SU-DHL-6 (cell line): ENCODE measurements around the gene DLG2.

Source experiments
- H2AFZ ChIP-seq: fragments of 200-600 bp; sonication (generic); 2 replicates; pipeline ENCODE4 v1.6.1; 2014; ENCODE audit warnings: low read depth, mild to moderate bottlenecking, moderate library complexity, mixed read lengths, antibody characterized with exemption, low read length; ENCODE audit not compliant: severe bottlenecking
- H3F3A ChIP-seq: fragments of 200-600 bp; shearing (Covaris generic); 2 replicates; pipeline ENCODE4 v1.6.0; 2016; ENCODE audit warnings: antibody characterized with exemption, mild to moderate bottlenecking; ENCODE audit not compliant: insufficient read depth
- H3K27ac ChIP-seq: fragments of 200-600 bp; sonication (generic); 2 replicates; pipeline ENCODE4 v1.5.1; 2016; ENCODE audit warnings: low read depth, mild to moderate bottlenecking, low read length, moderate library complexity, mixed read lengths
- H3K27me3 ChIP-seq: fragments of 200-600 bp; sonication (generic), shearing (Covaris generic); 2 replicates; pipeline ENCODE4 v1.6.0; 2014; ENCODE audit warnings: mild to moderate bottlenecking, low read length
- H3K36me3 ChIP-seq: fragments of 200-600 bp; sonication (generic); 2 replicates; pipeline ENCODE4 v1.6.1; 2014; ENCODE audit warnings: mild to moderate bottlenecking, low read length, mixed read lengths
- H3K4me2 ChIP-seq: fragments of 300-600, 200-600 bp; shearing (Covaris generic), sonication (generic); 2 replicates; pipeline ENCODE4 v1.6.0; 2014; ENCODE audit warnings: low read length, low read depth, mild to moderate bottlenecking; ENCODE audit not compliant: poor library complexity, severe bottlenecking
- H3K4me3 ChIP-seq: fragments of 200-600 bp; sonication (generic); 2 replicates; pipeline ENCODE4 v1.5.1; 2014; ENCODE audit warnings: antibody characterized with exemption, low read length, mild to moderate bottlenecking, mixed read lengths; ENCODE audit not compliant: insufficient read depth, poor library complexity, severe bottlenecking
- H3K79me2 ChIP-seq: fragments of 200-600 bp; sonication (generic); 2 replicates; pipeline ENCODE4 v1.6.1; 2014; ENCODE audit warnings: mild to moderate bottlenecking, low read length, moderate library complexity; ENCODE audit not compliant: insufficient read depth
- H3K9ac ChIP-seq: fragments of 200-600 bp; sonication (generic); 2 replicates; pipeline ENCODE4 v1.7.0; 2014; ENCODE audit warnings: mild to moderate bottlenecking, low read length
- H3K9me2 ChIP-seq: fragments of 200-600 bp; sonication (generic); replicated peaks from 2 replicates; pipeline ENCODE4 v1.6.1; 2014; ENCODE audit warnings: low read length; ENCODE audit not compliant: insufficient read depth
- H3K9me3 ChIP-seq: fragments of 200-600 bp; sonication (generic); 2 replicates; pipeline ENCODE4 v1.6.1; 2014; ENCODE audit warnings: low read length, mixed read lengths; ENCODE audit not compliant: insufficient read depth
- H4K20me1 ChIP-seq: fragments of 200-600 bp; sonication (generic); 2 replicates; pipeline ENCODE4 v1.6.1; 2014; ENCODE audit warnings: low read depth, mild to moderate bottlenecking, antibody characterized with exemption, low read length, moderate library complexity, mixed read lengths
- EZH2phosphoT487 ChIP-seq: fragments of 200-600 bp; sonication (generic), shearing (Covaris generic); conservative IDR thresholded peaks from 2 replicates; pipeline ENCODE4 v1.6.1; 2018; ENCODE audit warnings: mild to moderate bottlenecking, antibody characterized with exemption, low read length, moderate library complexity, mixed read lengths
- TF ChIP-seq, protein P1 (sequence below): fragments of 200-600 bp; sonication (generic); IDR thresholded peaks from one replicate; pipeline ENCODE4 v1.5.1; 2017; ENCODE audit warnings: antibody characterized with exemption, mild to moderate bottlenecking, low read length, moderate library complexity; ENCODE audit not compliant: insufficient read depth, poor library complexity, severe bottlenecking

The DLG2 gene

GRCh38 chr11:83909579-83910534 is 1717.3 kb downstream of the DLG2 start:
- Histone ChIP-seq H3K79me2 (no peaks in the 10 kb centered on the region), H3K9ac (no peak overlapping the region), H3K4me3 (no peak overlapping the region), H3K27me3 (no peaks in the 10 kb centered on the region), H3K27ac (no peak overlapping the region), H3K36me3 (no peaks in the 10 kb centered on the region), H4K20me1 (no peaks in the 10 kb centered on the region), H3K9me3 (no peaks in the 10 kb centered on the region), H3K9me2 (no peaks in the 10 kb centered on the region), H3F3A (no peaks in the 10 kb centered on the region), H2AFZ (no peak overlapping the region), H3K4me2 (no peak overlapping the region)
- TF ChIP-seq, protein P1, sequence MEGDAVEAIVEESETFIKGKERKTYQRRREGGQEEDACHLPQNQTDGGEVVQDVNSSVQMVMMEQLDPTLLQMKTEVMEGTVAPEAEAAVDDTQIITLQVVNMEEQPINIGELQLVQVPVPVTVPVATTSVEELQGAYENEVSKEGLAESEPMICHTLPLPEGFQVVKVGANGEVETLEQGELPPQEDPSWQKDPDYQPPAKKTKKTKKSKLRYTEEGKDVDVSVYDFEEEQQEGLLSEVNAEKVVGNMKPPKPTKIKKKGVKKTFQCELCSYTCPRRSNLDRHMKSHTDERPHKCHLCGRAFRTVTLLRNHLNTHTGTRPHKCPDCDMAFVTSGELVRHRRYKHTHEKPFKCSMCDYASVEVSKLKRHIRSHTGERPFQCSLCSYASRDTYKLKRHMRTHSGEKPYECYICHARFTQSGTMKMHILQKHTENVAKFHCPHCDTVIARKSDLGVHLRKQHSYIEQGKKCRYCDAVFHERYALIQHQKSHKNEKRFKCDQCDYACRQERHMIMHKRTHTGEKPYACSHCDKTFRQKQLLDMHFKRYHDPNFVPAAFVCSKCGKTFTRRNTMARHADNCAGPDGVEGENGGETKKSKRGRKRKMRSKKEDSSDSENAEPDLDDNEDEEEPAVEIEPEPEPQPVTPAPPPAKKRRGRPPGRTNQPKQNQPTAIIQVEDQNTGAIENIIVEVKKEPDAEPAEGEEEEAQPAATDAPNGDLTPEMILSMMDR: no peak
- no peak for TF ChIP-seq EZH2phosphoT487

GRCh38 chr11:83908298-83908856 is 1718.8 kb downstream of the DLG2 start:
- Histone ChIP-seq H3K9ac (no peak overlapping the region), H3K9me2 (no peaks in the 10 kb centered on the region), H3K27me3 (no peaks in the 10 kb centered on the region), H3K27ac (no peak overlapping the region), H3K4me3 (no peak overlapping the region), H3K4me2 (no peak overlapping the region), H3F3A (no peaks in the 10 kb centered on the region), H2AFZ (no peak overlapping the region), H3K9me3 (no peaks in the 10 kb centered on the region), H3K36me3 (no peaks in the 10 kb centered on the region), H3K79me2 (no peaks in the 10 kb centered on the region), H4K20me1 (no peaks in the 10 kb centered on the region)
- TF ChIP-seq EZH2phosphoT487: no peak
- TF ChIP-seq, protein P1: no peak

DNA sequence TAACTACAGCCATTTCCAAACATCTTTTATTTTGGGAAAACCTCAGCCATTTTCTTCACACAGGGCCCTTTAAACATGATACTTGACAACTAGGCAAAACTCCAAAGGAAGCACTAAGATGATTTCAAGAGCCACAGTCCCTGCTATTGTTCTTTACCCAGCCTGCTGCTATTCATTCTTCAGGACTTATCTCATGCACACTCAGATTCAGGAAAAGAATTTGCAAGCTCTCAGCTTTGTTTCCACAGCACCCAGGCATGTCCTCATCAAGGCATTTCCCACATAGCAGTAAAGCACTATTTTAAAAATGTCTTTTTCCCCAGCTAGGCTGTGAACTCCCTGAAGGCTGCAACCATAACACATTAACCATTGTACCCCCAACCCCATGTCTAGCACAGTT is 1731.6 kb downstream of the DLG2 start:
- H3K79me2 ChIP-seq: no peaks in the 10 kb centered on the region
- H3K9me3 ChIP-seq: no peaks in the 10 kb centered on the region
- H3K27me3 ChIP-seq: no peaks in the 10 kb centered on the region
- H3K9me2 ChIP-seq: no peaks in the 10 kb centered on the region
- no peak overlapping the region for H3K27ac ChIP-seq
- H3K4me2 ChIP-seq: no peak overlapping the region
- no peaks in the 10 kb centered on the region for H3K36me3 ChIP-seq
- no peaks in the 10 kb centered on the region for H3F3A ChIP-seq
- no peak overlapping the region for H3K9ac ChIP-seq
- TF ChIP-seq, protein P1: no peak
- TF ChIP-seq EZH2phosphoT487: no peak
- no peak overlapping the region for H2AFZ ChIP-seq
- H4K20me1 ChIP-seq: no peaks in the 10 kb centered on the region
- no peak overlapping the region for H3K4me3 ChIP-seq
